Upper lobe of right lung (tissue), 1 donor: ENCODE results near the gene ZGPAT. TPM values are rescaled to one million over a fixed set of nuclear protein-coding genes. Genes with fewer than 3 reads are reported as not detected.
A peak's percentile ranks its signal among the peaks of the same experiment; 100 is the strongest.

ENCODE experiments used
- ATAC-seq: fragments of 200-7000 bp; cut with Tn5 transposase; one replicate; pipeline ENCODE4 v1.9.1; 2020; ENCODE audit warnings: mild to moderate bottlenecking, moderate library complexity
- DNase-seq: peaks from one replicate; pipeline ENCODE4 v3.0.0-alpha.2; 2020
- H3K27ac ChIP-seq: fragments of 200-600 bp; one replicate; pipeline ENCODE4 v1.8.0; 2022
- H3K27me3 ChIP-seq: fragments of 200-600 bp; one replicate; pipeline ENCODE4 v1.8.0; 2022; ENCODE audit warnings: mild to moderate bottlenecking
- H3K36me3 ChIP-seq: fragments of 200-600 bp; one replicate; pipeline ENCODE4 v1.8.0; 2022
- H3K4me1 ChIP-seq: fragments of 200-600 bp; one replicate; pipeline ENCODE4 v1.8.0; 2022
- H3K4me3 ChIP-seq: fragments of 200-600 bp; one replicate; pipeline ENCODE4 v1.8.0; 2022; ENCODE audit warnings: mild to moderate bottlenecking
- H3K9me3 ChIP-seq: fragments of 200-600 bp; one replicate; pipeline ENCODE4 v1.8.0; 2022
- CTCF ChIP-seq: fragments of 200-600 bp; IDR thresholded peaks from one replicate; pipeline ENCODE4 v1.8.0; 2022; ENCODE audit warnings: antibody characterized with exemption
- intact Hi-C: fragments of 100-400 bp; cut with DNase I; formaldehyde crosslinking; loops from one replicate; pipeline ENCODE4 v1.11.0; 2022
- total RNA-seq: library from RNA; stranded (reverse); fragmentation: NEBNext Ultra II Directional; extraction: Animal tissue kit (Norgen Biotek cat#: 25700); gene quantifications from one replicate; pipeline ENCODE4 v1.2.1, GENCODE V29; 2021
- donor health status: DM: no; HTN: yes; CAD: no; lungs with severe emphysema.

Gene ZGPAT
- total RNA-seq, 1 donor from 2014 or later: 27.6 TPM

GRCh38 chr20:63744574-63745423, 37.0 kb downstream of the ZGPAT start:
- H3K36me3 ChIP-seq: peaks cover 26% of the 10 kb centered on the region
- H3K27ac ChIP-seq: no peak overlapping the region
- DNase-seq (peak; percentile 46), ATAC-seq (no peak)
- no peak for TF ChIP-seq CTCF
- intact Hi-C loops: no loop called here
- no peaks in the 10 kb centered on the region for H3K9me3 ChIP-seq
- no peaks in the 10 kb centered on the region for H3K27me3 ChIP-seq
- no peak overlapping the region for H3K4me3 ChIP-seq
- H3K4me1 ChIP-seq: peaks cover 11% of the 10 kb centered on the region

- Histone ChIP-seq H3K27ac (no peak overlapping the region), H3K27me3 (no peaks in the 10 kb centered on the region), H3K4me3 (no peak overlapping the region), H3K4me1 (peaks cover 11% of the 10 kb centered on the region), H3K36me3 (peaks cover 26% of the 10 kb centered on the region), H3K9me3 (no peaks in the 10 kb centered on the region)
- TF ChIP-seq CTCF: no peak
- ATAC-seq: no peak
- intact Hi-C loops: no loop called here
- DNase-seq: no peak
These were observed 37.6 kb downstream of the ZGPAT start for GRCh38 chr20:63745424-63745805.

- DNase-seq: peak; percentile 54
- no peak overlapping the region for H3K4me3 ChIP-seq
- H3K4me1 ChIP-seq: peaks cover 7% of the 10 kb centered on the region
- intact Hi-C loops: no loop called here
- TF ChIP-seq CTCF: no peak
- no peak overlapping the region for H3K27ac ChIP-seq
- peaks cover 26% of the 10 kb centered on the region for H3K36me3 ChIP-seq
- no peak for ATAC-seq
- H3K27me3 ChIP-seq: no peaks in the 10 kb centered on the region
- H3K9me3 ChIP-seq: no peaks in the 10 kb centered on the region
These were observed 38.3 kb downstream of the ZGPAT start for GRCh38 chr20:63745961-63746731.

- TF ChIP-seq CTCF: no peak
- Histone ChIP-seq H3K27me3 (no peaks in the 10 kb centered on the region), H3K27ac (no peak overlapping the region), H3K36me3 (peaks cover 22% of the 10 kb centered on the region), H3K9me3 (no peaks in the 10 kb centered on the region), H3K4me3 (no peak overlapping the region), H3K4me1 (peaks cover under 1% of the 10 kb centered on the region)
- peak; percentile 65 for DNase-seq
- no peak for ATAC-seq
- intact Hi-C loops: no loop called here
These were observed 39.0 kb downstream of the ZGPAT start for GRCh38 chr20:63746751-63747315.

GRCh38 chr20:63747622-63748069, 39.8 kb downstream of the ZGPAT start:
- Histone ChIP-seq H3K4me1 (no peaks in the 10 kb centered on the region), H3K4me3 (no peak overlapping the region), H3K27ac (no peak overlapping the region), H3K9me3 (no peaks in the 10 kb centered on the region), H3K36me3 (peaks cover 14% of the 10 kb centered on the region), H3K27me3 (no peaks in the 10 kb centered on the region)
- intact Hi-C loops: no loop called here
- no peak for ATAC-seq
- no peak for TF ChIP-seq CTCF
- no peak for DNase-seq
